ENCODE data around the gene RFC2.
"Not testable (repeated sequence)": the region's sequence is repeated elsewhere in the genome, so short reads cannot be mapped to it uniquely, and the experiment has no call there.

Gene RFC2

DNA sequence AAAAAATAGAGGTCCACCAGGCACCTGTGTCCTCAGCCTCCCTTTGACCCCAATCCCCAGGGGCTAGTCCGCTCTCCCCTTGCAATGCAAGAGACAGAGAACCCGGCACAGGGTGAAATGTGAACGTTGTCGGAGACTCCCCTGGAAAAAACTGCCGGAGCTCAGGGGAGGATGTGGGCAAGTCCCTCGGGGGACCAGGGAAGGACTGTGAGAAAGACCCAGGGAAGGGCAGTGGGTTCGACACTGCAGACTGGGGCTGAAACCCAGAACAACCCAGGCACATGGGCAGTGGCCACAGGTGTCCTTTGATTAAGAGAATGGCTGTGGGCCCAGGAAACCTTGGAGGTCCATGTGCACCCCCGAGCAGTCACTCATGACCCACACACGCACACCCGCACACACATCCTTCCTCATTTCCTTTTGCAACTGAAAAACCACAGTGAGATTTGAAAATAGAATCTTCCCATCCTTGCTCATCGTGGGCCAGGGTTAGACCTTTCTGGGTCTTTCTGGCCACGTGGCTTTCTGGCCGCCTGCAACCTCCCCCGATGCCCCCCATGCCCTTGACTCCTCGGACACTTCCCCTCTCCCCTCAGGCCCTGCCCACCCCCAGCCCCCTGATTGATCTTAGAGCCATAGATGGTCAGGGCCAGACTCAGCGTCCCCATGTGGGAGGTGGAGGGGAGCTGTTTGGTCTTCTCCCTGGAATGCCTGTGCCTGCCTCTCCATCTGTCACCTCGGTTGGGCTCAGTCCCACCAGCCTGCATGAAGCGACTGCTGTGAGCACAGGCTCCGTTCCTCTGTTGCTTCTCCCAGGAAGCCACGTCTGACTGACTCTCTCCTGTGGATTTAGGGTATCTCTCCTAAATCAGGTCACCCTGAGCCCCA lies 36.5 kb downstream of the RFC2 start:
- no peak for DNase-seq (ENCODE audit: low read depth)

DNA sequence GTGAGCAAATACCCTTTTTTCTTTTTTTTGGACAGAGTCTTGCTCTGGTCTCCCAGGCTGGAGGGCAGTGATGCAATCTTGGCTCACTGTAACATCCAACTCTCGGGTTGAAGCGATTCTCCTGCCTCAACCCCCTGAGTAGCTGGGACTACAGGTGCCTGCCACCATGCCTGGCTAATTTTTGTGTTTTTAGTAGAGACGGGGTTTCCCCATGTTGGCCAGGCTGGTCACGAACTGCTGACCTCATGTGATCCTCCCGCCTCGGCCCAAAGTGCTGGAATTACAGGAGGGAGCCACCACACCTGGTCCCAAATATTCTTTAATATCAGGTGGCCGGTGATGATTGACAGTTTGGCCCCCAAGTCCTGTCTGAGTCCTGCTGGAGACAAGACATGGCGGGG lies 37.8 kb downstream of the RFC2 start:
- no peak for DNase-seq (ENCODE audit: low read depth)

DNA sequence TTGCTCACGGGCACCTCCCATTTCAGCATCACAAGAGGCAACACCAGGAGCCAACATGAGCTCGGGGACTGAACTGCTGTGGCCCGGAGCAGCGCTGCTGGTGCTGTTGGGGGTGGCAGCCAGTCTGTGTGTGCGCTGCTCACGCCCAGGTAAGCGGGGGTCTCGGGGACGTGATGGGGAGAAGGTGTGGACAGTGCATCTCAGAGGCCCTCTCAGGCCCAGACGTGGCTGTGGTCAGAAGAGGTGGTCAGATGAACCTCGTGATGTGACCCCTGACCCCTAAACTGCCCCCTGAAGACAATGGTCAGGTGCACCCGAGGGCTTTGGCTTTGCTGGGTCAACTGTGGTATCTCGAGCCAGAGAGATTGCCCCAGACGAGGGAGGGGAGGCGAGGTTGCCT lies 38.3 kb downstream of the RFC2 start:
- DNase-seq (ENCODE audit: low read depth), result no peak

DNA sequence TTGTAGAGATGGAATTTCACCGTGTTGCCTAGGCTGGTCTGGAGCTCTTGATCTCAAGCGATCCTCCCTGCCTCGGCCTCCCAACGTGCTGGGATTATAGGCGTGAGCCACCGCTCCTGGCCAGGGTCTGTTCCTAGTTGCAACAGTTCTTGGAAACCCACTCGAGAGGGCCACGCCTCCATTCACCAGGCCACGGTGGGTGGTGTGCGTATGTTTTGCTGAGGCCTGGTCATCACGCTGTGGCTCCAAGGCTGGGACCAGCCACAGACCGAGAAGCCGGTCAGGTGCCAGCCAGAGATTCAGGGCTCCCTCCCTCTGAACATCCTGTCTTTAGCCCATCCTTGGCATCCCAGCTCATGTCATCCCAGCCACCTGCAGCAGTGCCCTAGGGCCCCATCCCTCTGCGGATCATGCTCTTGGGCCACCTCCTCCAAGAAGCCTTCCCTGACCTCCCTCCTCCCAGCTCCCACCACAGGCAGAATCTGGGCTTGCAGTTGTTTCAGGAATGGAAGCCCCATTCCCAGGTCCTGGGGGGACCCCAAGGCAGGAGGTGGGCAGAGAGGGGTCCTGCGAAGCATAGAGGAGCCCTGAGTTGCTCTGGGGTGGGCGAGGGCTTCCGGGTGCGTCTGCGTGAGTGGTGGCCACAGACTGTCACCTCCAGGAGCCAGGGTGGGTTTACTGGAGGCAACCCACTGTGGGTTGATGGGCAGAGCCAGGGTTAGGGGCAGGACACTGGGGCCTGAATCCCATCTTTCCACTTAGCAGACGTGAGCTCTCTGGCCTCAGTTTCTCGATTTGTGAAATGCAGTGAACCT lies 39.2 kb downstream of the RFC2 start:
- DNase-seq (ENCODE audit: low read depth), result no peak

DNA sequence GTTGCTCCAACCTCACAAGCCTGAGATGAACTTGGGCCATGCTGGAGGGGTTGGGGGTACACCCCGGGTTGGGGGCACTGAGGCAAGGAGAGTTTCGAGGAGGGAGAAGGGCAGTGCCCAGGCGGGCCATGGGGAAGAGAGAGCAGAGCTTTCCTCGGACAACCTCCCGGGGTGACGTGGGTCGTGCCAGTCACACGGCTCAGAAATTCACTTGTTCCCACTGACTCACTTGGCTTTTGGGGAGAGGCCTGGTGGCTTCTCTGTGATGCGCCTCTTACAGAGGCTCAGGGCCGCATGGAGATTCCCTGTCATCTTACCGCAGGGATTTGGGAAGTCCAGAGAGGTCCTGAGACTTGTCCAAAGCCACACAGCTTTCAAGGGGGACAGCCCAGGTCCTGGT lies 41.5 kb downstream of the RFC2 start:
- no peak for DNase-seq (ENCODE audit: low read depth)

DNA sequence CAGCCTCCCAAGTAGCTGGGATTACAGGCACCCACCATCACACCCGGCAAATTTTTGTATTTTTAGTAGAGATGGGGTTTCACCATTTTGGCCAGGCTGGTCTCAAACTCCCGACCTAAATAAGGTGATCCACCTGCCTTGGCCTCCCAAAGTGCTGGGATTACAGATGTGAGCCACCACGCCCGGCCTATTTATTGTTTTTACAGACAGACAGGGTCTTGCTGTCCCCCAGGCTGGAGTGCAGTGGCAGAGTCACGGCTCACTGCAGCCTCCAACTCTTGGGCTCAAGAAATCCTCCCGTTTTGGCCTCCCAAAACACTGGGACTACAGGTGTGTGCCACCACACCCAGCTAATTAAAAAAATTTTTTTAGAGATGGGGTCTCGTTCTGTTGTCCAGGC lies 46.0 kb downstream of the RFC2 start:
- not testable (repeated sequence) for DNase-seq (ENCODE audit: low read depth)

DNA sequence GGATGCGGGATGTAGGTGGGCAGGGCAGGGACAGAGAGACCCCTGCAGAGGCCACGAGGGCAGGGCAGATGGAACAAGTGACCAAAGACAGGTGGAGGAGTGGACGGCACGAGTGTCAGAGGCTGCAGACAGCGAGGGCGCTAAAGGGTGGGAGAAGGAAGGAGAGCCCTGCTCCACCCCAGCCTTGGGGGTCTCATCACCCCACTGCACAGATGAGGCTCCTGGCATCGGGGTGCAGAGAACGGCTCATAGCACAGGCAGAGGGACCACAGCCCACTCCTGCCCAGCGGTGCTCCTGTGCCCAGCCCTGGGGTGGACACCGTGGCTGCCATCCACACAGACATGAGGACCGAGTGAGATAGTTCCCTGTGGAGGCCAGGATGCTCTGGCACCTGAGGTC lies 46.6 kb downstream of the RFC2 start:
- DNase-seq (ENCODE audit: low read depth), result no peak

DNA sequence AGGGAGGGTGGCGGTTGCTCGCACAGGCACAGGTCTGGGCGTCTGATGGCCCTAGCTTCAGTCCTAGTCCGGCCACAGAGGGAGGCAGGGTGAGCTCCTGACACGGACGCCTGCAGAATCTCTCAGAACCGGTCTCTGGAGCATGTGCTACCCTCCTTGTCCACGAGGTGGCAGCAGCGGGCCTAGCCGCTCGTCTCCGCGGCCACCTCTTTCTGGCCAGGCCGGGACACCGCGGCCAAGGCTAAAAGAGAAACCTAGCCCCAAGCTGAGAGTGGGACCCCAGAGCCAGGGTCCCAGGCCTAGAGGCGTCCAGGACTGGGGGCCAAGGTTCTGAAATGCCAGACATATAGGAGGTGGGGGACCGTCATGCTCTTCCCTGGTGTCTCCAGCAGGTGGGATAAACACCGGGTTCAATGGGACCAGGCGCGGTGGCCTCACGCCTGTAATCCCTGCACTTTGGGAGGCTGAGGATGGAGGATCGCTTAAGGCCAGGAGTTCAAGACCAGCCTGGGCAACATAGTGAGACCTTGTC lies 47.5 kb downstream of the RFC2 start:
- DNase-seq (ENCODE audit: low read depth), result peak; percentile 46

DNA sequence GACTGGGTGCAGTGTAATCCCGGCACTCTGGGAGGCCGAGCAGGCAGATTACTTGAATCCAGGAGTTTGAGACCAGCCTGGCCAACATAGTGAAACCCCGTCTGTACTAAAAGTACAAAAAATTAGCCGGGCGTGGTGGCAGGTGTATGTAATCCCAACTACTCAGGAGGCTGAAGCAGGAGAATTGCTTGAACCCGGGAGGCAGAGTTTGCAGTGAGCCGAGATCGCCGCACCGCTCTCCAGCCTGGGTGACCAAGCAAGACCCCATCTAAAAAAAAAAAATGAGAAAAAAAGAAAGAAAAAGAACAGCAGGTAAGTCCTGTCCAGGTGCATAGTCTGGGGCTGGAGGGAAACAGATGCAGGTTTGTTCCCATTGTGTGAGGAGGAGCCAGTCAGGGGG lies 48.1 kb downstream of the RFC2 start:
- not testable (repeated sequence) for DNase-seq (ENCODE audit: low read depth)

DNA sequence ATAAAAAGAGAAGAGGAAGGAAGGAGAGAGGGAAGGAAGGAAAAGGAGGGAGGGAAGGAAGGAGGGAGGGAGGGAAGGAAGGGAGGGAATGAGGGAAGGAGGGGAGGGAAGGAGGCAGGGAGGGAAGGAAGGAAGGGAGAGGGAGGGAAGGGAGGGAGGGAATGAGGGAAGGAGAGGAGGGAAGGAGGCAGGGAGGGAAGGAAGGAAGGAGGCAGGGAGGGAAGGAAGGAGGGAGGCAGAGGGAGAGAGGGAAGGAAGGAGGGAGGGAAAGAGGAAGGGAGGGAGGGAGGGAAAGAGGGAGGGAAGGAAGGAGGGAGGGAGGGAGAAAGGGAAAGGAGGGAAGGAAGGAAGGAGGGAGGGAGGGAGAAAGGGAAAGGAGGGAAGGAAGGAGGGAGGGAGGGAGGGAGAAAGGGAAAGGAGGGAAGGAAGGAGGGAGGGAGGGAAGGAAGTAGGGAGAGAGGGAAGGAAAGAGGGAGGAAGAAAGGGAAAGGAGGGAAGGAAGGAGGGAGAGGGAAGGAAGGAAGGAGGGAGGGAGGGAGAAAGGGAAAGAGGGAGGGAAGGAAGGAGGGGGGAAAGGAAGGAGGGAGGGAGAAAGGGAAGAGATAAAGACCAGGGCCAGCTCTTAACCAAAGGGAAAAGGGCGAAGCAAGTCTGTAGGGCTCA lies 50.1 kb downstream of the RFC2 start:
- DNase-seq (ENCODE audit: low read depth), result no peak

DNA sequence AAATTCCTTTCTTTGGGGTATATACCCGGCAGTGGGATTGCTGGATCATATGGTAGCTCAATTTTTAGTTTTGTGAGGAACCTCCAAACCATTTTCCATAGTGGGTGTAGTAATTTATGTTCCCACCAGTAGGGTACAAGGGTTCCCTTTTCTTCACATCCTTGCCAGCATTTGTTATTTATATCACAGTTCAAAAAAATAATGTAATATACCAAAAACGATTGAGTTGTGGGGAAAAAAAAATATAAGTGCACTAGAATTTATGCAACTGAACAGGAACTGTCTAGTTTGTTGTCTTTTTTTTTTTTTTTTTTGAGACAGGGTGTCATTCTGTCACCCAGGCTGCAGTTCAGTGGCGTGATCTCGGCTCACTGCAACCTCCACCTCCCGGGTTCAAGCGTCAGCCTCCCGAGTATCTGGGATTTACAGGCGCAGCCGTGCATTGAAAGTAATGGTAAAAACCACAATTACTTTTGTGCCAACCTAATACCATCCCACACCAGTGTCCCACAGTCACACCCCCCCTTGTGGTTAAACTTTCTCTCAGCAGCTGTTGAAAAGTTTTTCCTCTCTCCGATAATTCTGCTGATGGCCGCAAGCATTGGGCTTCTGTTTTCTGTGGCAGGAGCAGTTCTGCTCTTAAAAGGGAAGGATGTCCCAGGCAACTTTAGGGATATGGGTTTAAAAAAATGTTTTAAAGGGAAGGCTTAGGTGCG lies 51.2 kb downstream of the RFC2 start:
- no peak for DNase-seq (ENCODE audit: low read depth)

DNA sequence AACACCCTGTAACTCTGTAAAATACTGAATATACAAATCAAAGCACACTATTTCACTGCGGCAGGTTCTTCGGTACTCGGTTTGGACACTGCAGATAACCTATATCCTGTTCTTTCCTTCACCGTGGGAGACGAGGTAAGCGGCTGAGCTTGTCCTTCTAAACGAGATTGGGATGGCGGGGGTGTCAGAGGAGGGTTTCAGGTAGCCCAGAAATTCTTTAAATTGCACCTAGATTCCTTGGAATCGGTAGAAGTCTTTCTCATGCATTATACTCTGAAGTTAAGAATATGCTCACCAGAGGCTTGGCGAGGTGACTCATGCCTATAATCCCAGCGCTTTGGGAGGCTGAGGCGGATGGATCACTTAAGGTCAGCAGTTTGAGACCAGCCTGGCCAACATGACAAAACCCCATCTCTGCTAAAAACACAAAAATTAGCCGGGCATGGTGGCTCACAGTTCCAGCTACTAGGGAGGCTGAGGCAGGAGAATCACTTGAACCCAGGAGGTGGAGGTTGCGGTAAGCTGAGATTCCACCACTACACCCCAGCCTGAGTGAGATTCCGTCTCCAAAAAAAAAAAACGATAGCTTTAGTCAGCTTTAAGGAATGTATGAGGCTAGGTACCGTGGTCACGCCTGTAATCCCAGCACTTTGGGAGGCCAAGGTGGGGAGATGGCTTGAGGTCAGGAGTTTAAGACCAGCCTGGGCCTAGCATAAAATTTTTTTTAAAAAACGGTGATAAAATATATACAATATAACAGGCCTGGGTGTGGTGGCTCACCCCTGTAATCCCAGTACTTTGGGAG lies 54.4 kb downstream of the RFC2 start:
- no peak for DNase-seq (ENCODE audit: low read depth)

DNA sequence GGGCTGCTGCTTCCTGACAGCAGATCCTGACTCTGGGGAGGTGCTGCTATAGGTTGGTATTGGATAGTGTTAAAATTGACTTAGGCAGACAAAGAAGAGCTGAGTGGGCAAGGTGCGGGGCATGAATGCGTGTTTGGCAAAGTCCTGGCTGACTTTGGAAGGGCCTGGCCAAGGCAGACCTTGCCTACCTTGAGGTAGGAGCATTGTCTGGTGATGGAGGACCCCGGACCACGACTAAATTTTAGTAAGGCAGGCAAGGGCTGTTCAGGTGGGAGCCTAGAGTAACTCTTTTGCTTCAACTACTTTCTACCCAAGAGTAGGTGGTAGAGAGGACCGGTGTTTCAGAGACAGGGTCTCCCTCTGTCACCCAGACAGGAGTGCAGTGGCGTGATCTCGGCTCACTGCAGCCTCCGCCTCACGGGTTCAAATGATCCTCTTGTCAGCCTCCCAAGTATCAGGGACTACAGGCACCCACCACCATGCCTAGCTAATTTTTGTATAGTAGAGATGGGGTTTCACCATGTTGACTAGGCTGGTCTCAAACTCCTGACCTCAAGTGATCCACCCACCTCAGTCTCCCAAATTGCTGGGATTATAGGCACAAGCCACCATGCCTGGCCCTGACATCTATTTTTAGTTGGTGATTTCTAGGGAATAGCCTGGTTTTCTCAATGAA lies 56.6 kb downstream of the RFC2 start:
- DNase-seq (ENCODE audit: low read depth), result no peak

DNA sequence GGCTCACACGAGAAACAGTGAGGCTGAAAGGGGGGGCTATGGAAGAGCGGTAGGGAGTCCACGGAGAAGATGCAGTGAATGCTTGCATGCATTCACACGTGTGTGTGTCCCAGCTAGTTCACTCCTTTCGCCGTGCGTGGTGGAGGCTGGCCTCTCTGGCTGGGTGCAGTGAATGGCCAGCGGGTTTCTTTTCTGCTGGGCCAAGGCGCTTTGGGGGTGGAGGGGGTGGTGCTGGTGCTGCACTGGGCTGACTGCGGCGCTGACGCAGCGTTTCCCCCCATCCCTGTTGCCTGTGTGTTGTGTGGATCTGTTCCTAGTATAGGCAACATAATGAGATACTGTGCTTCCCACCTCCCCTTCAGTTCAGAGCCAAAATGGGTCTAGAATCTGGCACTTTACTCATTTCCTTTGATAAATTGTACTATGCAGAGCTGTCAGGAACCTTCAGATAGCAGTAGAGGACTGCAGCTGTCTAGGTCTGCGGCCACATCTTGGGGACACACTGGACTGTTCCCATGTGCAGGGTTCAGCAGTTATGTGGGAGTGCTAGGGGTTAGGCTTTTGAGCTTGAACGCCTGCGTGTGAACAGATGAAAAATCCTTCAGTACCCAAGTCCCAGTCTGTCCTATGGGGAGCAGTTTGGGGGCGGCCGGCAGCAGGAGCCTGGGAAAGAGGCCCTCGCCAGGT lies 58.1 kb downstream of the RFC2 start:
- DNase-seq (ENCODE audit: low read depth), result not testable (repeated sequence)

DNA sequence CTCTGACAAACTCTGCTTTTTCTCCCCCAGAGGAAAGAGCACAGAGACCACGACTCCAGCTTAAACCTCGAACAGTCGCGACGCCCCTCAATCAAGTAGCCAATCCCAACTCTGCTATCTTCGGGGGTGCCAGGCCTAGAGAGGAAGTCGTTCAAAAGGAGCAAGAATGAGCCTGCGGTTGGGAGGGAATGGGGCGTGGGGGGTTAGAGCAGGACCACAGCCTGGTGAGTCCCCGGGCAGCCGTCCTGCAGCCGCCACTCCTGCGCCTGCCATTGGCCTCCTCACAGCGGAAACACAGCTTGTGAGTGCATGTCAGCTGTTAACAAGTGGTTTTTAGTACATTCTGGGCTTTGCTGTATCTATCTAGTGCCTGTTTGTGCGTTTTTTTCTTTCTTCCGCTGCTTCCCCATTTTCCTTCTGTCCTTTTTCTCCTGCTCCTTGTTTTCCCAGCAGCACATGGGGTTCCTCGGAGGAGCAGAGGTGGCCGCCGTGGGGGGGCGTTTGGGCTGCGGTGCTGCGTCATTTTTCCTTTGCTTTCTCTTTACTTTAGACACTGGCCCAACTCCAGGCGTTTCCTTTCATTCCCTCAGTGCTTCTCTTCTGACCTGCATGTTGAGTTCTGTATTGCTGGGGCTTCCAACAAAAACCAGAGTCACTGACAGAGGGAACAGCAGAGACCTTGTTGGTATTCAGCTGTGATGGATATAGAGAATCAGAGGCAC lies 58.9 kb downstream of the RFC2 start:
- DNase-seq (ENCODE audit: low read depth), result not testable (repeated sequence)

DNA sequence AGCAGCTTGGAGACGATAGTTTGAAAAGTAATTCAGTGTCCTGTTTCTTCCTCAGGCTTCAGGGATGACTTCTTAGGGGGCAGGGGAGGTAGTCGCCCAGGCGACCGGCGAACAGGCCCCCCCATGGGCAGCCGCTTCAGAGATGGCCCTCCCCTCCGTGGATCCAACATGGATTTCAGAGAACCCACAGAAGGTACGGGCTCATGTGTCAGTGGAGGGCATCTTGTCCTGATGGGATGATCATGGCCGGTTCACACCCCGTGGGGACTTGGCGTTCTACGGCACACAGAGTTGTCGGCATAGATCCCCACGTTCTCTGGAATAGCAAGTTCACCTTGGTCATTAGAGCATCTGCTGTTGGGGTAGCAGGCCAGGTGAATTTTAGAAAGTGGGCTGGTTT lies 59.5 kb downstream of the RFC2 start:
- no peak for DNase-seq (ENCODE audit: low read depth)

DNA sequence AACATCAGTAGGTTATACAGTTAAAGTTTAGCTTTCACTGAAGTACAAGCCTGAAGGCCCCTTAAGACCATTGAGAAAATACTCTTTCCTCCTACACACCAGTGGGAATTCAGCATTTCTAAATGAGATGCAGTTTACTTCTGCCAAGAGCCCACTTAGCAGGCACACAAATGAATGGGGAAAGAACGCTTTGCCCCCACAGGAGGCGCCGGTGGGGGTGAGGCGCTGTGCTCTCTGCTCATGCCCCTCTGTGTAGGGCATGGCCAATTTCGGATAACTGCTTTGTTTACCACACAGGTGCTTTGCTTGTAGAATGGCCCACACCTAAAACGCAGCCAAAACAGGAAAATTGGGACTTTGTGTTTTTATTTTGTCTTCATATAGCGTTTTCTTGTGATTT lies 60.3 kb downstream of the RFC2 start:
- DNase-seq (ENCODE audit: low read depth), result no peak

DNA sequence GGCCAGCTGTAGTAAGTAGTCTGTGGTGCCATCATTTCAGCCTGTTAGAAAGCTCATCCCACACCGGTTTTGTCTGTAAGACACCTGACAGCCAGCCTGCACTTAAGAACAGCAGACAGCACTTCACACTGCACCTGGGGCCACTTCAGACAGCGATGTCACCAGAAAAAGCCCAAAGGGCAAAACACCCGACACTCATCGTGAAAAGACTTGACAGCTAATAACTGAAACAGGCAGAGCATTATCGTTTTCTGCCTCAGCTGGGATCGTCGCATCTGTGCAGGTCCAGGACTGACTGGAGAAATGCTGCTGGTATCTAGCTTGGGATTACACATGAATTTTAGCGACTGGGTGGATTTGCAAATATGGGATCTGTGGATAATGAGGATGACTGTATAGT lies 61.1 kb downstream of the RFC2 start:
- DNase-seq (ENCODE audit: low read depth), result no peak

DNA sequence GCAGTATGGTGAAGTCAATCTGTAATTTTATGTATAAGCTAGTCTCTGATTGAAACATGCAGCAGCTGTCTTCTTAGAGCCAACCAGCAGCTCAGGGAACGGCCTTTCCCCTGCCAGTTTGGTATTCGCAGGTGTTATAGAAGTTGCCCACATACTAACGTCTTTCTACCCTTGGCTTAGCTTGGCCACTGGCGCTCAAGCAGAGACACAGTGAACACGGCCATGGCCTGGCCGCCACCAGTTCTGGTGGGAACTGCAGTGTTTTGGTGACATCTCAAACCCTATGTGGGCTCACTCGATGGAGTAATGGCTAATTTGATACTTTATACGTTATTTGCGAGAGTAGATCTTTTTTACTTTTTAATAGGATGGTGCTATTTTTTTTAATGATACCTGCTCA lies 63.0 kb downstream of the RFC2 start:
- DNase-seq (ENCODE audit: low read depth), result no peak

Measured in GM04504 (cell line).